HG02884 (cell line): ENCODE measurements around the gene LRRC75B.
"Not testable (repeated sequence)": the region's sequence is repeated elsewhere in the genome, so short reads cannot be mapped to it uniquely, and the experiment has no call there.

Source experiments
- ATAC-seq: cut with Tn5 transposase; IDR thresholded peaks from one replicate; pipeline ENCODE4 v1.9.1; 2021; ENCODE audit warnings: mild to moderate bottlenecking, moderate library complexity; ENCODE audit not compliant: unreplicated experiment

The LRRC75B gene

DNA sequence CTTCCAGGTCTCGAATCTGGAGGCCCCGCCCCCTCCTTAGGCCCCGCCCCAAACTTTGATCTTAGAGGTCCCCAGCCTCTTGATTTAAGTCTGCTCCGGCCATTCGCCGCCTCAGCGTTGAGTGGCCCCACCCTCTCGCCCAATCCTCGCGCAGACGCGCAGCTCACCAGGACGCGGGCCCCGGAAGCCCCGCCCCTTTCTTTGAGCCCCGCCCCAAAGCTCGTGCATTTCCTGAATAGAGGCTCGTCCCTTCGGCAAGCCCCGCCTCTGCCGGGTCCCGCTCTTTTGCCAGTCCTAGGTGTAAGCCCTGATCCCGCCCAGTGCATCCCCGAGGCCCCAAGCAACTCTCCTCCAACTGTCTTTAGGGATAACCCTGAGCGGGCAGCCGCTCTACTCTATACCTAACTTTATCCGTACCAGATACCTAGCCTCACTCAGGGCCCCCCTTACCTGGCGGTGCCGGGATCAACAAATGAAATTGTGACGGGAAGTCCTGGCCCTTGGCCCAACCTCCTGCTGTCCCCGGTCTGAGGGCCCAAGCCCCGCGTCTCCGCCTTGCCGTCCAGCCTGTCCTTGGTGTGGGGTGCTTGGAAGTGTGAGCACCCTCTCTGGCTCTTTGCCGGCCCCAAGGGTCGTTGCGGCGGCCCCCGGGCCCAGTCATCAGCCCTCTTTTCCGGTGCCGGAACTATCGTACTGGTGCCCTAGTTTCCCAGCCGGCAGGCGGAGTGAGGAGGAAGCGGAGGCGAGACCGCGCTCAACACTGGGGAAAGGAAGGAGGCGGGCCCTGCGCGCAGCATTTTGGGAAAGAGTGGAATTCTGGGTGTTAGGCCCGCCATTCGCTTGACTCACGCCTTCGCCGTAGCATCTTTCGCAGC, 37.5 kb downstream of the LRRC75B start, which contains the start of gene SNRPD3:
TSS of gene SNRPD3 (plus strand) at position 835 of the 875 bp plus-strand sequence. CDS start 1,676 bp downstream, outside the sequence.
- peak; percentile 63 for ATAC-seq

DNA sequence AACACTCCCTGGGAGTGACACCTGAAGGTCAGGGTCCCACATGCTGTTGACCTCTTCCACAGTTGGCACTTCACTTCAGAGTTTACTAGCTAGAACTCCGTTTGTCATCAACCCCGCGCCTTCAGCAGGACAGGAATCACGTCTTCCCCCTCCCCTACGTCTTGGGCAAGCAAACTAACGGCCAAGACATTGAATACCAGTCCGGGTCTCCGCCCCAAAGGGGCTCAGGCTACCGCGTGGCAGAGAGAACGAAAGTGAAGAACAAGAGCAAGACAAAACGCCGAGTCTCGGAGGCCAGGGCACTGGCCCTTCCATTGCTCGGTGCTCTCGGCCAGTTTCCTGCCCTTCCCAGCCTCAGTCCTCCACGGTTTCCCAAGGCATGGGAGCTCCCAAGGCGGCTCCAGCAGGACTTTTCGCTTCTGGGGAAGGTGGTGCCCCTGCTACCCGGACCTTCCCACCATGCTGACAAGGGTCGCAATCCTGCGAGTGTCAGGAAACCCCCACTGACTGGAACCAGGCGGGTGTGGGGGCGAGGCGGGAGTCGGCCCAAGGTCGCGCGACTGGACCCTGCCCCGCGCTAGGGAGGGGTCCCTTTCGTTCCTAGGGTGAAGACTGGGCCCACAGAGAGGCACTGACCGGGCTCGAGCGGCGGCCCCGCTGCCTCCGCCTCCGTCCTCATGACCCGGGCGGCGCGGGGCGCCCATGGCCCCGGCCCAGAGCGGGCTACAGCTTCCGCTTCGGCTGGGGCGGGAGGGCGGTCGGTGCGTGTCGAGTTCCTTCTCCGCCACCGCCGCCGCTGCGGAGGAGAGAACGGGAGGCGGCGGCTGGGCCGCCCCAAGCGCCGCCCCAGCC, 38.3 kb downstream of the LRRC75B start, which contains the start of gene GUCD1:
TSS of gene GUCD1 (minus strand) at position 826 of the 852 bp plus-strand sequence. CDS start at position 679, 147 bp downstream.
- no peak for ATAC-seq

DNA sequence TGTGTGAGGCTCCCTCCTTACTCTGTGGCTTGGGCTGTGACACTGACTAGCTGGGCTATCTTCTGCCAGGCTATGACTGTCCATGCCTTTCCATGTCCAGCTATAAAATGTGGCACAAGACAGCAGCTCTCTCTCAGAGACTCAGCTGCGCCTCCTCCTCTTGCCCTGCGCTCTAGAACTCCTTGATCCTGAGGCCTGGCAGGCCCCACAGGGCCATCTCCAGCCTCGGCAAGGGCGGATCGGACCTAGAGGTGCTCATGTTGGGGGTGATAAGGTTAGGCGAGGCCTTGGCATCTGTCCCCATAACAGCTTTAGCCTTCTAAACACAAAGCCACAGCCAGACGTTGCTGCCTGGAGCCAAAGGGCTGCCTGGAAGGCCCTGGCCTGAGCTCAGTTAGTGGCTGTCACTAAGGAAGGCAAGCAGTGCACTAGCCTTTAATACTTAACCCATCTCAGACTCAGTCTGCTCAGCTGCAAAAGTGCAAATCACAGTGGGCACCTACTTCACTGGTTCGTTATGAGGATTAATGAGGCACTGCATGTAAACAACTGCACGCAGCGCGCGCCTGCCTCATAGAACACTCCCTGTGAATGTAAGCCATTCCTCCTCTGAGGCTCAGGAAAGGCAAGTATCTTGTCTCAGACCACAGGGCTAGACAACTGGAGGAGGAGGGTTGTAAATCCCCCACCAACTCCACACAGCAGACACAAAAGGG, 39.1 kb downstream of the LRRC75B start:
- ATAC-seq = no peak

GRCh38 chr22:24552503-24553286, 40.2 kb downstream of the LRRC75B start:
- ATAC-seq = not testable (repeated sequence)

DNA sequence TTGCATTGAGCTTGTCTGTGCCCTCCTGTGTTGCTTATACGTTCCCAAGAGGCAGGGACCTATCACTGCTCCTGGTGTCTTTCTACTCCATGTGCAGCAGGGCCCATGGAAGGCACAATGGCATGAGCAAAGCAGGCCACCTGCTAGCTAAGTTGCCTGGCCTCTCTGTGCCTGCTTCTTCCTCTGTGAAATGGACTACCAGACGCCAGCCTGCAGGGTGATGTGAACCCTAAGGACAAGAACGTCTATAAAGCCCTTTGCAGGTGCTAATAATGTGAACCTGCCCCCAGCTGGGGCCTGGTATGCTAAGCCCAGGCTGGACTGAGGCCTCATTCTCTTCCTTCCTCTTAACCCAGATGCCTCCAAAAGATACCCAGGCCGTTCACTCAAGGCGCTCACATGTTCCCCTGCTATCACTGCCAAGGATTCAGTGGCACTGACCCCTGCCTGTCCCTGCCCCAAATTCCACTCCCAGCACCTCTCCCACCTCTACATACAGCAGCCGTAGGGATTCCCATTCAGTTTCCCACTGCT, 41.9 kb downstream of the LRRC75B start:
- no peak for ATAC-seq

- no peak for ATAC-seq
Observed at GRCh38 chr22:24550028-24550901, 42.6 kb downstream of the LRRC75B start.

DNA sequence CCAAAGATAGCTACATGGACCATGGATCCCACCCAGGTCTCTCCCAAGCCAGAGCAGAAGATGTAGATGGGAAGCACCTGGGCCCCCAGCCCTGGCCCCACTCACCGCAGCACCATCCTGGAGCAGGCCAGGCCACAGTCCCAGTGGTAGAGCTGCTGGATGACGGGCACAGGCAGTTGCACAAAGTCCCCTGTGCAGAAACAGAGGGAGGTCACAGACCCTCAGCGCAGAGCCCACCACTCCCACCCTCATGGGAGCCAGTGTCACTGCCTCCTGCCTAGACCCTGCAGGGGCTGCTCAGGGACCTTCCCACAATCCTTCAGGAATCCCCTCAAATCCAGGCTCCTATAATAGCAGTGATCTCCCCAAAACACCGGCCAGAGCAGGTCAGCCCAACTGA, 44.1 kb downstream of the LRRC75B start:
- no peak for ATAC-seq

DNA sequence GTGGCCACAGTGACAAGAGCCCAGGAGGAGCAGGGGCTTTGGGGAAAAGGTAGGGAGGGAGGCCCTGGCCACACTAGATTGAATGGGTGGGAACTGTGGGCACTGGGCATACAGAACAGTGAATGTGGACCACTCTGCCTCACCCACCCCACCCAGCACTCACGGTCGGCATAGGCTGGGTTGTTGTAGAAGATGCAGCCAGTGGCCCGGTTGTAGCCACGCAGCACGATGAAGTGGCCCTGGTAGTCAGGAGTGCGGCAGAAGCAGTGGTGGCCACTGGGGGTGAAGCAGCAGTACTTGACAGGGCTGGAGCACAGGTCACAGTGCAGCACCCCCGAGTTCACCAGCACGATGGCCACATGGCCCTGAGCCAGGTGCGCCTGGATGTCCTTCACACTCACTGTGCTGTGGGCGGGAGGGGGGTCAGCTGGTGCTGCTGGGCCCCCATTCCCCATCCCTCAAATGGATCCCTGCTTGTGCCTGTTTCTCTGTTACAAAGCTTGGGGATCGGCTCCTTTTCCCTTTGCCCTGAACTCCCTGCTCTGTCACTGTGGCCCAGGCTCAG, 49.1 kb downstream of the LRRC75B start:
- no peak for ATAC-seq

- ATAC-seq = no peak
Observed at GRCh38 chr22:24543185-24543601, 49.7 kb downstream of the LRRC75B start.

- ATAC-seq = no peak
Observed at GRCh38 chr22:24542641-24543040, 50.2 kb downstream of the LRRC75B start.

DNA sequence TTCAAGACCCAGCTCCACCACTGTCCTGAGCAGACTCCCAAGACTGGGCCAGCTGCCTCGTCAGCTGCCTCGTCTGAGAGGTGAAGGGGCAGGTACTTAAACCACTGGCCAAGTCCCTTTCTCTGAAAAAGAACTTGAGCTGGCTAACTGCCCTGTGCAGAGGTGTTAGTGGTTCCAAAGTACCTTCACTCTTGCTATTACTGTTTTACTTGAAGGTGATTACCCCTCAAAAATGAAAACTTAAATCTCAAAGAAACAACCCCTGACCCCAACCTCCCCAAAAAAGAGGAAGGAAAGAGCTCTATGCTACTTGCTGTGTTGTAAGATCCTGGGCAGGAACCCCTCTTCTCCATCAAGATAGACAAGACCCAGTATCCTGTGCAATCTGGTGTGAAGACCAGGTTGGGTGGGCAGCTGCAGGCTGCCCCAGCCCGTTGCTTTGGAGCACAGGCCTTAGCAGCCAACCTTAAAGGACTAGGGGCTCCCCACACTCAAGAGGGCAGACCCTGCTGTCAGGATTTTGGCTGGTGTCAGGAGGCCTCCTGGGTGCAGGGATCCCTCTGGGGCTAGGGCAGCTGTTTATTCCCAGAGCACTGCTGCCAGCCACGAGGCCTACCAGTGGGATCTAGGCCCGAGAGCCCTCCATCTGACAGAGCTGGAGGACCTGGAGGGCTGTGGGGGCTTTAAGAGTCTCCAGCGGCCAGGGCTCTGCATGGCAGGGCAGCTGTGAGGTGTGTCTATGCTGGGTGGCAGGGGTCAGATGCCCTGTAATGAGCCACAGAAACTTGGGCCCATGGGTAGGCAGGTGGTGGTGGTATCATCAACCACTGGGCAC, 51.0 kb downstream of the LRRC75B start:
- ATAC-seq = no peak

DNA sequence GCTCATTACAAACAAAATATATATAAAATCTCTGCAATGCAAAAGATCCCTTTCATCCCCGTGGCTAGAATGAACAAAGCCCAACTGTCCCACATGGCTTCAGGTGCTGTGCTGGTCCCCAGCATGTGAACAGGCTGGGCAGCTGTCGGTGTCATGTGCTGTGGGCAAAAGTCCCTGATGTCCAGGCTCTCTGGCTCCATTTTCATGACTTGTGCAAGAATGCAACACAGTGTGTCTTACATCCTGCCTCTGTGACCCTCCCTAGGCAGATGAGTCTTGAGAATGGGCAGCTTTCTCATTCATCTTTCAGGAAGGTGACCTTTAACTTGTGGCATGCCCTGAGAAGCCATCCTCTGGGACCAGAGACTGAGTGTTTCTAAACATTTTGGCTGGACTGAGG, 52.4 kb downstream of the LRRC75B start:
- ATAC-seq = no peak

- no peak for ATAC-seq
Observed at GRCh38 chr22:24536089-24536488, 56.8 kb downstream of the LRRC75B start.
